CD4-positive, alpha-beta T cell treated with Interleukin-15 for 1 hour (primary cell): ENCODE measurements around the gene MIB2.
A peak's percentile ranks its signal among the peaks of the same experiment; 100 is the strongest.
"Not testable (repeated sequence)": the region's sequence is repeated elsewhere in the genome, so short reads cannot be mapped to it uniquely, and the experiment has no call there.

Experiments used
- DNase-seq: peaks from one replicate; pipeline ENCODE4 v3.0.0-alpha.2; 2020

MIB2 gene

DNA sequence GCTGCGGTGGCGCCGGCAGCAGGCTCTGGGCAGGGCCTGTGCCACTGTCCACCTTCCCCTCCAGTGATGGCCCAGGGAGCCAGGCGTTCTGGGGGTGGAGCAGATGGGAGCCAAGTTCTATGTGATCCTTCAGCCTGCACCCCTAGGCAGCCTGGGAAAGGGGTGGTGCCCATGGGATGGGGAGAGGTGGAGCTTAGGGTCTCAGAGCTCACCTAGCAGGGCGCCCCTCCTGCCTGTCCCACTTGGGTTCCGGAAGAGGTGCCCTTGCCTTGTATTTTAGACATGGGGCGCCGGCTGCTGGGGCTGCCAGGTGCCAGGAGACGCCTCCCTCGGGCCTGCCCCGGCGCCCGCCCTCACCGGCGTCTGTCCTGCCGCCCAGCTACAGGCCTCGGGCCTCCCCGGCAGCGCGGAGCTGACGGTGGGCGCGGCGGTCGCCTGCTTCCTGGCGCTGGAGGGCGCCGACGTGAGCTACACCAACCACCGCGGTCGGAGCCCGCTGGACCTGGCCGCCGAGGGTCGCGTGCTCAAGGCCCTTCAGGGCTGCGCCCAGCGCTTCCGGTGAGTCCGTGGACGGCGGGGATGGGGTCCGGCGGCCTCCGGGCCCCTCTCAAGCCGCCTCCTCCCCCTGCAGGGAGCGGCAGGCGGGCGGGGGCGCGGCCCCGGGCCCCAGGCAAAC is 13.6 kb downstream of the MIB2 start:
- DNase-seq: peak; percentile 37

DNA sequence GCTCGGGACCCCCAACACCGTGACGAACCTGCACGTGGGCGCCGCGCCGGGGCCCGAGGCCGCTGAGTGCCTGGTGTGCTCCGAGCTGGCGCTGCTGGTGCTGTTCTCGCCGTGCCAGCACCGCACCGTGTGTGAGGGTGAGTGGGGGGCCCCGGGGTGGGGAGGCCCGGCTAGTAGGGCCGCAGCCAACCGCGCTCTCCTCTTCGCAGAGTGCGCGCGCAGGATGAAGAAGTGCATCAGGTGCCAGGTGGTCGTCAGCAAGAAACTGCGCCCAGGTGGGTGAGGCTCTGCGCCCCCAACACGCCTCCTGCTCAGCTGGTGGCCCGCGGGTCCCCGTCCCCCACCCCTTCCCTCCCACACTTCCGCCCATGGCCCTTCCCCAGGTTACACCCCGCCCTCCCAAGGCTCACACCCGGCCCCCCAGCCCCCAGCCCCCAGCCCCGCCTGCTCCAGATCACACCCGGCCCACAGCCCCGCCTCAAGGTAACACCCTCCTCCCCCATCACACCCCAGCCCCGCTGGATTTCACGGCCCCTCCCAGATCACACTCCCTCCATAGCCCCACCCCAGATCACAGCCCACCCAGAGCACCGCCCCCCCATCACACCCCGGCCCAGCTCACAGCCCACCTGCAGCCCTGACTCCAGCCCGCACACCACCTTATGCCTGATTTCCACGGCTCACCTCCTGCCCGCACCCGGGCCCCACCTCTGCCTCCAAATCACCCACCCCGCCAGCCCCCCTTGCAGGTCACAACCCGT is 14.3 kb downstream of the MIB2 start:
- DNase-seq: peak; percentile 89

DNA sequence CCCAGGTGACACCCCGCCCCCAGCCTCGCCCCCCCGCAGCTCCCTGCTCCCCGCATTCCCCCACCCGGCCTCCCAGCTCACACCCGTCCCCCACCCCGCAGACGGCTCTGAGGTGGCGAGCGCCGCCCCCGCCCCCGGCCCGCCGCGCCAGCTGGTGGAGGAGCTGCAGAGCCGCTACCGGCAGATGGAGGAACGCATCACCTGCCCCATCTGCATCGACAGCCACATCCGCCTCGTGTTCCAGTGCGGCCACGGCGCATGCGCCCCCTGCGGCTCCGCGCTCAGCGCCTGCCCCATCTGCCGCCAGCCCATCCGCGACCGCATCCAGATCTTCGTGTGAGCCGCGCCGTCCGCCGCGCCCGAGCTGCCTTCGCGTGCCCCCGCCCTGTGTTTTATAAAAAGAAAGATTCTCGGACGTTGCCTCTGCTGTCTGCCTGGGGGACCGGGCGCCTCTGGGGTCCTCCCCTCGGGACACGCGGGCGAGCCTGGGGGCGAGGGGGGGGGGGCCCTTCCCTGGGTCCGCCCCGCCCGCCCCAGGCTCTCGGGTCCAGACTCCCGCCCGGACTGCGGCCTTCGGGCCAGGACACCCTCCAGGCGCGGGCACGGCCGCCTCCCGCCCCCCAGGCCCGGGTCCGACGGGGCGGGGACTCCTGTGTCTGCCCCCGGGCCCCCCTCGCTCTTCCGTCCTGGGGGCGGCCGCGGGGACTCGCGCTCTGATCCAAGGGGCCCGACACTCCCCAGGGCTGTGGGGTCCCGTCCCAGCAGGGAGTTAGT is 15.1 kb downstream of the MIB2 start:
- peak; percentile 98 for DNase-seq

DNA sequence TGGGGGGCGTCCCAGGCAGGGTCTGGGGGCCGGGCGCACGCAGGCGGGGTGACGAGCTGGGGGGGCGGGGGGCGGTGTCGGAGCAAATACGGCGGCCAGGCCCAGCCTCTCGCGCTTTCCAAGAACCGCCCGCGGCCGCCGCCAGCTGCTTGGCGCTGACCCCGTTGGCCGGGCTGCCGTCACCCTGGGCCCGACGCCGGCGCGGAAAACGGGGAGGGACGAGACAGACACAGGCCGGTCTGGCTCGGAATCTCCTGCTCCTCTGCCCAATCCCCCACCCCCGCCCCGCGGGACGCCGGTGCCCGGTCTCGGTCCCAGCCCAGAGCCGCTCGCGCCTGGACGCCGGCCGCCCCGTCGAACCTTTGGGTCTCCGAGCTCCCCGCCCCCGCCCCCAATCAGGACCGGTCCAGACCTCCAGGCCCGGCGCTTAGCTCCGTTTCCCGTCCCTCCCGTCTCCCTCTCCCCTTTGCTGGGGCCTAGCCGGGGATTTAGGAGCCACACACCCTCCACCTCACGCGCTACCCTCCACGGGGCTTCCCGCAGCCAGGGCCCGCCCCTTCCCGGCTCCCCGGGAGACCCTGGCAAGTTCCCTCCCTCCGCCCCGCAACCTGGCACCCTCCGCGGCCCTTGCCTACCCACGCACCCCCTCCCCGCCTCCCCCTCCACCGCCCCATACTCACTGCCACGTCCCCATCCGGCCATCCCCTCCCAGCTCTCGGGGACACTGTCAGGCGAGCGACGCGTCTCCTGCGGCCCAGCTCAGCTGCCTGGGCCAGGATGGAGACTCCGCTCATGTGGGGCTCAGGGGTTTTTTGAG is 15.9 kb downstream of the MIB2 start:
- peak; percentile 46 for DNase-seq

DNA sequence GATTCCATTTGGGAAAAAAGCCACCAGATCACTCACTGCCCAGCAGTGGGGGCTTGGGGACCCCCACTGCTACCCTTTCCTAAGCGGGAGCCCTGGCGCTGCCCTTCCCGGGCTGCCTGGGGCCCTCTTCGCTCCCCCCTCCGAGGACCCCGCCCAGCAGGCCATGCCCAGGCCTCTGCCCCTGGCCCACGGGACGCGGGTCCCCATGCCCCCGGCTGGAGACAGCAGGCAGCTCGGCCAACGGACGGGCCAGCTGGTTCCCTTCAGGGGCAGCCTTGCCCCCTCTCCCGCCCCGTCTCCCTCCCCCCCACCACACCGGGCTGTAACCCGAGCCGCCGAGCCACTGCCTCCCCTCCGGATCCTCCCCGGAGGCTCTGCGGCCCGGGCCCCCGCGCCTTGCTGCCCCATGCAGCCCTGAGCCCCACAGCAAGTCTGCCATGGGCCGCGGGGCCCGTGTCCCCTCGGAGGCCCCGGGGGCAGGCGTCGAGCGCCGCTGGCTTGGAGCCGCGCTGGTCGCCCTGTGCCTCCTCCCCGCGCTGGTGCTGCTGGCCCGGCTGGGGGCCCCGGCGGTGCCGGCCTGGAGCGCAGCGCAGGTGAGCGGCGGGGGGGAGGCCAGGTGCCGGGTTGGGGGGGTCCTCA is 16.6 kb downstream of the MIB2 start, which contains the start of gene MMP23B:
MMP23B (plus strand) TSS at position 392 of the 639 bp plus-strand sequence; CDS start at position 438, 46 bp downstream.
- peak; percentile 16 for DNase-seq

DNA sequence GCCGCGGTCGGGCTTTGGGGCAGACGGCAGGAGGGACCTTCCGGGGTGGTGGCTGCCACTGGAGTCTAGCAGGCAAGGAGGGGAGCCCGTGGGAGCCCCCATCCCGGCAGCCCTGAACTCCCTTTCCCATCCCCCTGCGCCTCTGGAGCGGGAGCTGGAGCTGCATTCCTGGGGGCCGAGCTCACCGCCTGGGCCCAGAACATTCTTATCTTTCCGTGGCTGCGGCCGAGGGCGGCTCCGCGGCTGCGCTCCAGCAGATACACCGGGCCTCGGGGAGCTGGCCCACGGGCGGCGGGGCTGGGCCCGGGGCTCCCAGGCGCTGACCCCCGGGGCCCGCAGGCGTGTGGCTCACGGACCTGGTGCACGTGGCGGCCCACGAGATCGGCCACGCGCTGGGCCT is 18.1 kb downstream of the MIB2 start:
- not testable (repeated sequence) for DNase-seq

DNA sequence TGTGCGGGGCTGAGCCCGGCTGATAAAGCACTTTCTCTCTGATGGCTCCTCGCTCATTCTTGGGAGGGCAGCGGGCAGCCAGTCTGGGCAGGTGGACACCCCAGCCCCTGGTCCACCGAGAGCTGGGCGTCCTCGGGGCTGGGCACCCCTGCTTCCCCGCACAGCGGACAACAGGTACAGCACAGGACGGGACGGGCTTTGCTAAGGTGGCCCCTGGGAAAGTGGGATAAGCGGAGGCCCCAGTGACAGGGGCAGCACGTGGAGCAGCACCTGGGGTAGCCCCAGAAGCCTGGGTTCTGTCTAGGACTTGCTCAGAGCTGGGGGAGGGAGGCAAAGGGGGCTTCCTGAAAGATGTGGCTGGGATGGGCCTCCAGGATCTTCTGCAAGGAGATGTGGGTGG is 19.3 kb downstream of the MIB2 start:
- DNase-seq: peak; percentile 12

DNA sequence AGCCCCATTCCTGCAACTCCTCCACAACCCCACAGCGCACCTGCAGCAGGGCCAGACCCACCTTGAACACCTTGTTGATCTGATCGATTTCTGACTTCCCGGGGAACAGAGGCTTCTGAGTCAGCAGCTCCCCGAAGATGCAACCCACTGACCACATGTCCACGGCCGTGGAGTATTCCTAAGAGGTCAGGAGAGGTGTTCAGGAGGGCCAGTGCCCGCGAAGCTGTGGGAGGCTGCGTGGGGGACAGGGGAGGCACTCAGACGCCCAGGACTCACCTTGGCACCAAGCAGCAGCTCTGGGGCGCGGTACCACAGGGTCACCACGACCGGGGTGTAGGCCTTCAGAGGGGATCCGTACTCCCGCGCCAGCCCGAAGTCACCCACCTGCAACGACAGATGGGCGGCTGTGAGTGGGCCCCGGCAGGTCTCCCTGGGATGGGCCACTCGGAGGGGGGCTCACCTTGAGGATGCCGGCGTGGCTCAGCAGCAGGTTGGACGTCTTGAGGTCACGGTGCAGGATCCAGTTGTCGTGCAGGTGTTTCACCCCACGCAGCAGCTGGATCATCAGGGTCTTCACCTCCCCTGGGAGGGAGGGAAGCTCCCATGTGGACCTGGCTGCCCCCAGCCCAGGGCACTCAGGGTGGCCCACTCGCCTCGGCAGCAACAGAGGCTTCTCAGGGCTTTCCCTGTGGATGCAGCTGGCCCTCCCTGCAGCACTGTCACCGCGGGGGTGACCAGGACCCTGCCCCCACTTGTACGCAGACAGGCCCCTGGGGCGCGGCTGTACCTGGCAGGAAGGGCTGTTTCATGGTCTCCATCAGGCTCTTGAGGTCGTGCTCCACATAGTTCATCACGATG is 21.6 kb downstream of the MIB2 start:
- not testable (repeated sequence) for DNase-seq

DNA sequence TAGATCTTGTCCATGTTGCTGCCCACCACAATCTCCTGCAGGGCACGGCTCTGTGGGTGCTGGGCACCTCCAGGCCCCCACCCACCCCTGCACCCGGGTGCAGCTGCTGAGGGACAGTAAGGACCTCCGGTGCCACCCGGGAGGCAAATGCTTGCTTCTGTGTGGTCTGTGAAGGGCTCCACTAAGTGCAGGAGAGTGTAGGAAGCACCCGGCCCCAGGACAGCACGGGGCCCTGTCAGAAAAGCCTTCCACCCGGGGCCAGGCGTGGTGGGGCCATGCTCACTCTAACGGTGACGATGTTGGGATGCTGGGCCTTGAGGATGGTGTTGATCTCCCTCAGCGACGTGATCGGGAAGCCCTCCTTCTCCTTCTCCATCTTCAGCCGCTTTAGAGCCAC is 22.2 kb downstream of the MIB2 start:
- not testable (repeated sequence) for DNase-seq

DNA sequence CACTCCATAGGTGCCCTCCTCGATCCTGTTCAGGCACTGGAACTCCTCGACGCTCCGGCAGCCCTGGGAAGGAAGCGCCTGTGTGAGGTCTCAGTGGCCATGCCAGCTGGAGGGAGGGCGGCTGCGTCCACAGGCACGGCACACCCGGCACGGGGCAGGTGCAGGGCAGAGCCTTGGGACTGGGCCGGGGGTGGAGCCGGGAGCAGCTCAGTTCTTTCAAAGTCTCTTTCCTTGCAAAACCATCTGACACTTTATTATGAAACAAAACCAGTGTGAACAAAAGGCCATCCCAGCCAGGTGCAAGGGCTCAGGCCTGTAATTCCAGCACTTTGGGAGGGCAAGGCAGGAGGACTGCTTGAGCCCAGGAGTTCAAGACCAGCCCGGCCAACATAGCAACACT is 23.2 kb downstream of the MIB2 start:
- DNase-seq: not testable (repeated sequence)

DNA sequence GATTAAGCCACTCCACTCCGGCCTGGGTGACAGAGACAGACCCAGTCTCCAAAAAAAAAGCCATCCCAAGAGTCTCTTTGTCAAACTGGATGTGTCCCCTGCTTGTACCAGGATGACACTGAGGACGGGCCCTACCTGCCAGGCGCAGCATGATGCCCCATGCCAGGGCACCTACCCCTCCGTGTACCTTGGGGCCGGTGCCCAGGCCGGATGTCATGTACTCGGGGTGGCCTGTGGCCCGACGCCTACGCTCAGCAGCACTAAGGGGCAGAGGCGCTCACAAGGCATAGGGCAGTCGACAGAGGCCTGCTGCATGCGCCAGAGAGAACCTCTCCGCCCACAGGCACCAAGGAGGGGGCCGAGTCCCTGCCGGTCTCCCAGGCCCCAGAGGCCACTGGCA is 24.1 kb downstream of the MIB2 start:
- DNase-seq: not testable (repeated sequence)

DNA sequence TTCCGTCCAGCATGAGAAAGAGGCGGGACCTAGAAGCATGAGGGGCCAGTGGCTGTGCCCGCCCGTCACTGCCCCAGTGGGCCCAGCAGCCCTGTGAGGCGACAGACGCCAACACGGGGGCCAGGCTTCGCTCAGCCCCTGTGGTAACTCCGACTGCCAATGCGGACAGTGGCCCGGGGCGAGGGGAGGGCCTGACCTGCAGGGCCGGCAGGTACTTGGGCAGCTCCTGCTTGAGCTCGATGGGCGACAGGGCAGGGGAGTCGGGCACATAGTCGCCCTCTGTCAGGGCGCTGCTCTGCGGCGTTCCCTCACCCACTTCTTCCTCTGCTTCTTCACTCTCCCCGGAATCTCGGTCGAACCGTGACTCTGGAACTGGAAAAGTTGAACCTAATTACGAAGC is 24.8 kb downstream of the MIB2 start:
- DNase-seq: not testable (repeated sequence)

DNA sequence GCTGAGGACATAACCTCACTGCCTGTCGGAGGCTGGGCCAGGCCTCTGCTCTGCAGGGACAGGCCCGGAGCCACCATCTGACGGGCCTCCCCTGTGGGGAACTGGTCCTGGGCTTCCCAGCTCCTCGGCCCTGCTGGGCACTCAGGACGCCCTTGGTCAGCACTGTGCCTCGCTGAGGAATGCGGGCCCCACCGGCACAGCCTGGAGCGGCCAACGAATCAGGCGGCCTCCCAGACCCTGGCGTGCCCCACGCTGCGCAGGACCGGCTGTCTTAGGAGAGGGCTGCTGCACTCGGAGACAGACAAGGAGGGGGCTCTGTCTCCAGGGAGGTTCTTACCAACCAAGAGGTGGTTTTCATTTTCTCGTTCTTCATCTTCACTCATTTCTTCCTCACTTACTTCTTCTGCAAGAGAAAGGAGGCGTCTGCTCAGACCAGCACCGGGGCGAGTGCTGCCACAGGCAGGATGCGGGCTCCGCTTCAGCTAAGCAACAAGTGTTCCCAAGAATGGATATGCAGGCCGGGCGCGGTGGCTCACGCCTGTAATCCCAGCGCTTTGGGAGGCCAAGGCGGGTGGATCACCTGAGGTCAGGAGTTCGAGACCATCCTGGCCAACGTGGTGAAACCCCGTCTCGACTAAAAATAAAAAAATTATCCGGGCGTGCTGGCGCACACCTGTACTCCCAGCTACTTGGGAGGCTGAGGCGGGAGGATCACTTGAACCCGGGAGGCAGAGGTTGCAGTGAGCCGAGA is 25.6 kb downstream of the MIB2 start:
- not testable (repeated sequence) for DNase-seq

DNA sequence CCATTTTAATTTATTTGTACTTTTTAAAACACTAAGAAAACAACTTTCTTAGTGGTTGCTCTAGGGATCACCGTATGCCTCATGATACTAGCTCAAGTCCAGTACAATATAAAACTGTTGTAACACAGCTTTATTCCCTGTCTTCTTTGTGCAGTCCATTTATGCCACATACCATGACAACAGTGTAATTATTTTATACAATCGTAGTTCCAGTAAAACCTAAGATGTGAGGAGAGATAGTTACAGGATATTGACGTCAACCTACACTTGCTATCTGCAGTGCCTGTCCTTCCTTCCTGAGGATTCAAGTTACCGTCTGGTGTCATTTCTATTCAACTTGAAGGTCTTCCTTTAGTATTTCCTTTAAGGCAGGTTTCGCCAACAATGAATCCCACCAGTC is 31.0 kb downstream of the MIB2 start:
- DNase-seq: not testable (repeated sequence)

DNA sequence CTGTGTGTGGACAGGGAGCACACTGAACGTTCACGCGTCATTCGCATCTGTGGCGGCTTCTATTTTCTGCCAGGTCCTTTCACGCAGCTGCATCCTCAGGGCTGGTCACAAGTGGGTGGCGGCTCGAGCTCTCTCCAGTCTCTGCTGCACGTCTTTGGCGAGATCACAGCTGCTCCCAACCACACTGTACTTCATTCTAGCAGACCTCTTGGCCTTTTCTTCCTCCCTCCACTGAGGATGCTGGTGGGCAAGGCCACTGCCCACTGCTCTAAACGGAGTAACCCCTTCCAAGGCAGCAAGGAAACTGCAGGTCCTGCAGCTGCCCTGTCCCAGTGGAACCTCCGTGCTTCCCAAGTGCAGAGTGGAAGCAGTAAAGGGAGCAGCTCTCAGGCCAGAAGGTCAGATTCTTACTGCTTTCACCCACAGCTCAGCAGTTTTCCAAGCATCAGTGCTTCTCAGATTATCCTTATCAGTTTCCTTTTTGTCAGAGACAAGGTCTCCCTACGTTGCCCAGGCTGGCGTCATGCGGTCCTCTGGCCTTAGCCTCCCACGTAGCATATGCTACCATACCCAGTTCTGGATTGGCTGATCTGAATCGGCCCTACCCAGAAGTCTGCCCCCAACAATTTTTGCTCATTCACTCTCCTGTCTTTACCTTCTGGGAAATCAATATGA is 32.4 kb downstream of the MIB2 start:
- DNase-seq: not testable (repeated sequence)

DNA sequence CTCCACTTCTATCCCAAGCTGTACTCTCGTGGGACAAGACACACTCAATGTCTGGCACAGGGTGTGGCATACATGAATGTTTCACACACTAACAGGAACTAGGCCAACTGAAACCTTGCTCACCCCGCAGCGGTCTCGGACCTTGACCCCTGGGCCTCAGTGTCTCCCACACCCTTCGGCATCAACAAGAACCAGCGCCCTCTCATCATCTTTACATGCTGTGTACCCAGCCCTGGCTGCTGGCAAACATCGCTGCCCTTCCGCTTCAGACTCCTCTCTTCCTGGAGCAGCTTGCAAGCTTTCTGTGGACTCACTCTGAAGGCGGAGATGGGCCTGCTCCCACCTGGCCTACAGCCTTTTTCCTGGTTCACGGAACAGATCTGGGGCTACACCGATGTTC is 33.0 kb downstream of the MIB2 start:
- DNase-seq: not testable (repeated sequence)

DNA sequence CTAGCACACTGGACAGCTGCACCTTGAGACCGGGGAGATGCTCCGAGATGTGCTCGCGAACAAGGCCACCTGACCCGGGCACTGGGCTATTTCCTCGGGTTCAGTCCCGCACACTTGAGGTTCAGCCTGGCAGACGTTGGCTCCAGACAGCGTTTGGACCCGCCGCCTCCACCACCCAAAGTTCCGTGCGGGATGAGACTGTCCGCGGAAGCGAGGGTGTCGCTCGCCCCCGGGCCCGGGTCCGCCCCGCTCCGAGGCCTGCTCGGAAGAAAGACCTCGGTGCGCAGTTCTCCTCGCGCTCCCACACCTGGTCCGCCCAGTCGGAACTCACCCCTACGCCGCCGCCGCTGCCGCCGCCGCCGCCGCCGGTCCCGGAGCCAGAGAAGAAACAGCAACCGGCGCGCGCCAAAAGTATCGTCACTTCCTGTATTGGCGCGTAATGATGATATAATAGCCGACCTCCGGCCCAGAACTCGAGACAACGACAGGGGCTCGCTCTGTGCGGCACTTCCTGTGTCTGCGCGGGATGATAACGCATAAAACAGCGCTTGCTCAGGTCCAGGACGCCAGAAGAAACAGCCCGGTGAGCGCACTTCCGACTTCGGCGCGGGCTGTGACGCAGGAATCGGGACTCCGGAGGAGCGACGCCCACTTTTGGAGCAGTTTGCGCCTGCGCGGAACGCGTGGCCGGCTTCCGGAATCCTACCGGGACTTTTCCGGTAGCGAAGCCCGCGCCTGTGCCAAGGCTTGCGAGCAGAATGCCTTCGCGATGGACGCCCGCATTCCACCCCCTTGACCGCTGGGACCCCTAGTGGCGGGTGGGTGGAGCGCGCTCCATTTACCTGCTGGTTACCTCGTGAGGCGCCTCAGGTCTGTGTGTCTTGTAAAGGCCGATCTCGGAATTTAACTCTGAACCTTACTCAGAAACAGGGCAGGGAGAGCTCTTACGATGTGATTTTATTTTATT is 43.6 kb downstream of the MIB2 start, which contains the start of gene CDK11B:
CDK11B (minus strand) TSS at position 422 of the 967 bp plus-strand sequence. CDS start 1,519 bp downstream, outside the sequence.
- peak; percentile 97 for DNase-seq

DNA sequence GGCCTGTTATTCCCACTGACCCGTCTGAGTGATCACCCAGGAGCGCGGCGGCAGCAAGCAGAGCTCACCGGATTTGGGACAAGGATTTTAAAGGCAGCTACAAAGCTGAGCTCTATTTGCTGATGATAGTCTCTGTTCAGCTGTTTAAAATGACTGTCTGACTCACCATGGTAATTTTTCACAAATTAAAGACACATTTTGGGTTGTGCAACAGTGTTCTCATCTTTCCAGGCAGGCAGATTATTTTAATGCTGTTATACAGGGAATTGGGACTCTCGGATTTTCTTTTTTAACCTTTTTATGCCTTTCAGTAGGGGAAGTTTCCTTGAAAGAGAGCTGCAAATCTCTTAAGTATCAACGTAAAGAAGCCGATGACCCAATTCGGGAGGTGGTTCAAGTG is 47.1 kb downstream of the MIB2 start:
- DNase-seq: not testable (repeated sequence)
